Activated CD8-positive, alpha-beta memory T cell treated with anti-CD3 and anti-CD28 coated beads for 36 hours (primary cell): ENCODE measurements around the gene SLC39A3. TPM values are rescaled to one million over a fixed set of nuclear protein-coding genes. Genes with fewer than 3 reads are reported as not detected.

Experiments
- CTCF ChIA-PET: fragments of 350-600 bp; sonication (Branson Sonifier 250); formaldehyde crosslinking; loops from one replicate; lab custom pipeline; 2021; ENCODE audit warnings: antibody characterized with exemption; lab: Charles Lee
- POLR2A ChIA-PET: fragments of 350-600 bp; sonication (Branson Sonifier 250); formaldehyde crosslinking; loops from one replicate; lab custom pipeline; 2021; ENCODE audit warnings: antibody characterized with exemption; lab: Charles Lee
- total RNA-seq, 2 experiments: library from RNA; stranded (reverse); gene quantifications; one replicate each; pipeline ENCODE4 v1.2.3, GENCODE V29; 2021

The SLC39A3 gene
- total RNA-seq, 2 experiments from 2014 or later: 50.8 to 57.4 TPM

GRCh38 chr19:2691951-2692350 is 47.9 kb downstream of the SLC39A3 start:
- CTCF ChIA-PET: interaction anchor here (0.7 kb wide), 1 partner anchor 174 kb away, joined by 4 read pairs; no protein-coding TSS in a partner anchor

GRCh38 chr19:2690856-2691255 is 49.0 kb downstream of the SLC39A3 start:
- ChIA-PET POLR2A (no interaction called here), CTCF (no interaction called here)

More at GRCh38 chr19:2691951-2692350, 47.9 kb downstream of the SLC39A3 start:
- POLR2A ChIA-PET: no interaction called here

GRCh38 chr19:2686360-2686759 is 53.5 kb downstream of the SLC39A3 start:
- ChIA-PET POLR2A (no interaction called here), CTCF (interaction anchor here (0.8 kb wide), 1 partner anchor 38 kb away, joined by 3 read pairs; no protein-coding TSS in a partner anchor)

GRCh38 chr19:2685204-2685704 is 54.6 kb downstream of the SLC39A3 start:
- ChIA-PET POLR2A (no interaction called here), CTCF (no interaction called here)

DNA sequence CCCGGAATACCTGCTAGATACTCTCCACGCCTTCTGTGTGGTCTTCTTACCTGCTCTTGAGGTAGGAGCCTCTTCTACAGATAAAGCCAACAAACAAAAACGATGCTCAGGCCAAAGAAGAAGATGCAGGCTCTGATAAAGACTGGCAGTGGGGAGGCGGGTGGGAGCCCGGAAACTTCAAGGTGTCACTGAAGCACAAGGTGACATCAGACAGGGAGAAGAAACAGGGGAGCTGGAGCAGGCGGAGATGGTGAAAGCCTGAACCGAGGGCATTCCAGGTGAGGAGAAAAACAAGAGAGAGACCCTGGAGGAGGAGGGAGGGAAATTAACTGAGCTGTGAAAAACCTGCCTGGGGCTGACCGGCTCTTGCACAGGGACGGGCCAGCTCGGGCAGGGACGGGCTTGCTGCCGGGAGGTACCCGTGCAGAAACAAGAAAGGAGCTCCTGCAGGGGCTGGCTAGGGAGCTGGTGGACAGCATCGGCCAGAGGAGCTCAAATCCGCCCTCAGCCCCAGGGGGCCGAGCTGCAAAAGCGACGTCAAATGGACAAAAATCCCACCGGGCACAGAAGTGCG is 56.3 kb downstream of the SLC39A3 start:
- CTCF ChIA-PET: interaction anchor here (0.7 kb wide), 1 partner anchor 1934 kb away, joined by 3 read pairs; no protein-coding TSS in a partner anchor
- POLR2A ChIA-PET: no interaction called here

Other genes with a start within 250 kb of the SLC39A3 start
- under 1 TPM; 0.29 to 0.34 TPM for gene GNG7, start 37.3 kb downstream of the SLC39A3 start, total RNA-seq
- gene DIRAS1, start 18.6 kb downstream of the SLC39A3 start, total RNA-seq: under 1 TPM in 1 of 2 experiments, not detected in 1; 0.17 TPM
- 10 to 100 TPM; 88.2 to 93.0 TPM for gene SGTA, start 43.3 kb upstream of the SLC39A3 start, total RNA-seq
- 100 to 1,000 TPM; 189 to 194 TPM for gene THOP1, start 45.5 kb upstream of the SLC39A3 start, total RNA-seq
- gene ZNF554, start 79.9 kb upstream of the SLC39A3 start, total RNA-seq: 1 to 10 TPM; 1.7 TPM
- gene ZNF555, start 101.5 kb upstream of the SLC39A3 start, total RNA-seq: 1 to 10 TPM; 2.1 to 2.3 TPM
- not detected for gene ZNF556, start 127.3 kb upstream of the SLC39A3 start, total RNA-seq
- 1 to 10 TPM; 4.2 to 4.5 TPM for gene ZNF57, start 160.9 kb upstream of the SLC39A3 start, total RNA-seq
- gene ZNF77, start 205.0 kb upstream of the SLC39A3 start, total RNA-seq: 1 to 10 TPM; 3.8 to 4.4 TPM
- gene TLE6, start 237.5 kb upstream of the SLC39A3 start, total RNA-seq: 1 to 10 TPM; 1.3 to 1.6 TPM